GM18520 (cell line): Measurements from ENCODE around the gene CD151.

ENCODE experiments used
- ATAC-seq: cut with Tn5 transposase; IDR thresholded peaks from one replicate; pipeline ENCODE4 v1.9.1; 2021; ENCODE audit not compliant: unreplicated experiment

The CD151 gene

GRCh38 chr11:832529-833113, at the start of gene CD151:
TSS of gene CD151 (plus strand) at chr11:832952. CDS start at chr11:836070, 3,118 bp downstream.
- peak; percentile 27 for ATAC-seq

GRCh38 chr11:783581-784015, 49.2 kb upstream of the CD151 start:
- ATAC-seq, result no peak

- ATAC-seq, result no peak
Measured at GRCh38 chr11:786235-787083, 46.3 kb upstream of the CD151 start.

GRCh38 chr11:787084-787675, 45.6 kb upstream of the CD151 start:
- no peak for ATAC-seq

- no peak for ATAC-seq
Measured at GRCh38 chr11:788009-788640, 44.6 kb upstream of the CD151 start.

- ATAC-seq, result no peak
Measured at GRCh38 chr11:788953-789940, 43.5 kb upstream of the CD151 start.

GRCh38 chr11:789943-790342, 42.8 kb upstream of the CD151 start, which contains the start of gene CEND1:
TSS of gene CEND1 (minus strand) at chr11:790090. CDS start at chr11:788576, 1,514 bp downstream.
- ATAC-seq, result no peak

- ATAC-seq, result no peak
Measured at GRCh38 chr11:790721-791564, 41.8 kb upstream of the CD151 start.

GRCh38 chr11:791658-792534, 40.9 kb upstream of the CD151 start:
- ATAC-seq, result no peak

GRCh38 chr11:792535-792821, 40.3 kb upstream of the CD151 start:
- ATAC-seq, result no peak

GRCh38 chr11:792873-793272, 39.9 kb upstream of the CD151 start:
- ATAC-seq, result no peak

- ATAC-seq, result no peak
Measured at GRCh38 chr11:793556-793955, 39.2 kb upstream of the CD151 start.

GRCh38 chr11:794013-794765, 38.6 kb upstream of the CD151 start:
- no peak for ATAC-seq

GRCh38 chr11:794766-795633, 37.8 kb upstream of the CD151 start:
- no peak for ATAC-seq

GRCh38 chr11:795634-796564, 36.9 kb upstream of the CD151 start:
- ATAC-seq, result no peak
